Astrocyte of the cerebellum (primary cell): ENCODE measurements around the gene ESR2.

Experiments
- DNase-seq: peaks from one replicate; pipeline ENCODE4 v3.0.0-alpha.2; 2011; ENCODE audit warnings: low read depth
- H3K4me3 ChIP-seq: 2 replicates; pipeline ENCODE4 v1.5.1; 2011; ENCODE audit warnings: mild to moderate bottlenecking, low read depth, low read length, moderate library complexity
- CTCF ChIP-seq: IDR thresholded peaks from 2 replicates; pipeline ENCODE4 v1.5.1; 2012; ENCODE audit warnings: low read length, low read depth, moderate library complexity, mild to moderate bottlenecking; ENCODE audit errors: missing control alignments
- in situ Hi-C: cut with HindIII; loops from 2 replicates; pipeline ENCODE4 v1.10.0; 2017; ENCODE audit warnings: low sequenced_read_pairs

ESR2 gene

GRCh38 chr14:64176330-64176729 is 117.8 kb downstream of the ESR2 start:
- in situ Hi-C loops, result no loop called here
- TF ChIP-seq CTCF, result no peak
- no peak overlapping the region for H3K4me3 ChIP-seq
- DNase-seq, result no peak

GRCh38 chr14:64174922-64175782 is 119.0 kb downstream of the ESR2 start:
- no peak for TF ChIP-seq CTCF
- no peak overlapping the region for H3K4me3 ChIP-seq
- in situ Hi-C loops, result no loop called here
- no peak for DNase-seq

GRCh38 chr14:64170181-64170580 is 124.0 kb downstream of the ESR2 start:
- H3K4me3 ChIP-seq, result no peak overlapping the region
- in situ Hi-C loops, result no loop called here
- no peak for TF ChIP-seq CTCF
- DNase-seq, result no peak

GRCh38 chr14:64159588-64159987 is 134.6 kb downstream of the ESR2 start:
- no peak for TF ChIP-seq CTCF
- in situ Hi-C loops, result no loop called here
- no peak overlapping the region for H3K4me3 ChIP-seq
- no peak for DNase-seq

- in situ Hi-C loops, result no loop called here
- no peak for TF ChIP-seq CTCF
- no peak overlapping the region for H3K4me3 ChIP-seq
- no peak for DNase-seq
Measured at GRCh38 chr14:64158608-64159007, 135.6 kb downstream of the ESR2 start.

- DNase-seq, result no peak
- no peak for TF ChIP-seq CTCF
Measured at GRCh38 chr14:64149921-64150320, 144.2 kb downstream of the ESR2 start.

More at GRCh38 chr14:64149921-64150320, 144.2 kb downstream of the ESR2 start:
- no peak overlapping the region for H3K4me3 ChIP-seq
- in situ Hi-C loops, result no loop called here
